ENCODE results near the gene WDR77.

DNA sequence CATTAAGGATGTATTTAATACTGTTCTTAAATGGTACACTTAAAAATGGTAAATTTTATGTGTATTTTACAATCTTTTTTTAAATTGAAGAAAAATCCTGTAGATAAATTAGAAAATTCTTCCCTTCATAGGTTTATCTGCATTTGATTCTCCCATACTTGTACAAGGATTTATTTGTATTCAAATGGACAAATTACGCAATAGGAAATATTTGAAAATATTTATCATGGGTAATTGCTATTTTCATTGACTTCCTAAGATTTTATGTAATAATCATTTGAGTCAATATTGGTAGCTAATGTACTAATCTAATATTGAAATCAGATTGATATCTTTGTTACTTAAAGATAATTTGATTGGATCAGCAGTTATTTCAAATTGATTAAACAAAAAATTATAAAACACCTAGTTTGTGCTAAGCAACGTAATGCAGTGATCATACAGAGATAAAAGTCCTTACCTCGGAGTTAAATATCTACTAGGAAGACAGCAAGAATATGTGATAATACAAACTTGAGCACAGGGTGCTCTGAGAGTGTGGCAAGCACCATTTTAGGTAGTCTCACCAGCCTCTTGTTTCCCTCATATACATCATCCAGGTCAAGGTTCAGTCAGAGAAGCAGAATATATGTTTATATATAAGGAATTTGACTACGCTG lies 13.4 kb upstream of the WDR77 start:
- no peak for TF ChIP-seq RFX5 (IDR thresholded peaks at IDR 0.05; ENCODE audit: low read depth, low read length)
- TF ChIP-seq MTA1 (CRISPR knock-in tag; IDR thresholded peaks at IDR 0.05; ENCODE audit: borderline replicate concordance): no peak
- no peak for TF ChIP-seq RAD21 (CRISPR knock-in tag; IDR thresholded peaks at IDR 0.05)
- TF ChIP-seq ZBTB3 (CRISPR knock-in tag; IDR thresholded peaks at IDR 0.05; ENCODE audit: borderline replicate concordance, low read depth): no peak
- TF ChIP-seq RELA (CRISPR knock-in tag; IDR thresholded peaks at IDR 0.05): no peak
- TF ChIP-seq, protein P1, sequence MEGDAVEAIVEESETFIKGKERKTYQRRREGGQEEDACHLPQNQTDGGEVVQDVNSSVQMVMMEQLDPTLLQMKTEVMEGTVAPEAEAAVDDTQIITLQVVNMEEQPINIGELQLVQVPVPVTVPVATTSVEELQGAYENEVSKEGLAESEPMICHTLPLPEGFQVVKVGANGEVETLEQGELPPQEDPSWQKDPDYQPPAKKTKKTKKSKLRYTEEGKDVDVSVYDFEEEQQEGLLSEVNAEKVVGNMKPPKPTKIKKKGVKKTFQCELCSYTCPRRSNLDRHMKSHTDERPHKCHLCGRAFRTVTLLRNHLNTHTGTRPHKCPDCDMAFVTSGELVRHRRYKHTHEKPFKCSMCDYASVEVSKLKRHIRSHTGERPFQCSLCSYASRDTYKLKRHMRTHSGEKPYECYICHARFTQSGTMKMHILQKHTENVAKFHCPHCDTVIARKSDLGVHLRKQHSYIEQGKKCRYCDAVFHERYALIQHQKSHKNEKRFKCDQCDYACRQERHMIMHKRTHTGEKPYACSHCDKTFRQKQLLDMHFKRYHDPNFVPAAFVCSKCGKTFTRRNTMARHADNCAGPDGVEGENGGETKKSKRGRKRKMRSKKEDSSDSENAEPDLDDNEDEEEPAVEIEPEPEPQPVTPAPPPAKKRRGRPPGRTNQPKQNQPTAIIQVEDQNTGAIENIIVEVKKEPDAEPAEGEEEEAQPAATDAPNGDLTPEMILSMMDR (CRISPR knock-in tag; IDR thresholded peaks at IDR 0.05): no peak
- TF ChIP-seq TBP (CRISPR knock-in tag; IDR thresholded peaks at IDR 0.05): no peak
- TF ChIP-seq, protein P2, sequence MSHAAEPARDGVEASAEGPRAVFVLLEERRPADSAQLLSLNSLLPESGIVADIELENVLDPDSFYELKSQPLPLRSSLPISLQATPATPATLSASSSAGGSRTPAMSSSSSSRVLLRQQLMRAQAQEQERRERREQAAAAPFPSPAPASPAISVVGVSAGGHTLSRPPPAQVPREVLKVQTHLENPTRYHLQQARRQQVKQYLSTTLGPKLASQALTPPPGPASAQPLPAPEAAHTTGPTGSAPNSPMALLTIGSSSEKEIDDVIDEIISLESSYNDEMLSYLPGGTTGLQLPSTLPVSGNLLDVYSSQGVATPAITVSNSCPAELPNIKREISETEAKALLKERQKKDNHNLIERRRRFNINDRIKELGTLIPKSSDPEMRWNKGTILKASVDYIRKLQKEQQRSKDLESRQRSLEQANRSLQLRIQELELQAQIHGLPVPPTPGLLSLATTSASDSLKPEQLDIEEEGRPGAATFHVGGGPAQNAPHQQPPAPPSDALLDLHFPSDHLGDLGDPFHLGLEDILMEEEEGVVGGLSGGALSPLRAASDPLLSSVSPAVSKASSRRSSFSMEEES (CRISPR knock-in tag; IDR thresholded peaks at IDR 0.05): no peak
- TF ChIP-seq NR3C1 (CRISPR knock-in tag; IDR thresholded peaks at IDR 0.05): no peak
- TF ChIP-seq, protein P3, sequence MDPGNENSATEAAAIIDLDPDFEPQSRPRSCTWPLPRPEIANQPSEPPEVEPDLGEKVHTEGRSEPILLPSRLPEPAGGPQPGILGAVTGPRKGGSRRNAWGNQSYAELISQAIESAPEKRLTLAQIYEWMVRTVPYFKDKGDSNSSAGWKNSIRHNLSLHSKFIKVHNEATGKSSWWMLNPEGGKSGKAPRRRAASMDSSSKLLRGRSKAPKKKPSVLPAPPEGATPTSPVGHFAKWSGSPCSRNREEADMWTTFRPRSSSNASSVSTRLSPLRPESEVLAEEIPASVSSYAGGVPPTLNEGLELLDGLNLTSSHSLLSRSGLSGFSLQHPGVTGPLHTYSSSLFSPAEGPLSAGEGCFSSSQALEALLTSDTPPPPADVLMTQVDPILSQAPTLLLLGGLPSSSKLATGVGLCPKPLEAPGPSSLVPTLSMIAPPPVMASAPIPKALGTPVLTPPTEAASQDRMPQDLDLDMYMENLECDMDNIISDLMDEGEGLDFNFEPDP (CRISPR knock-in tag; conservative IDR thresholded peaks at IDR 0.05): no peak

All from HepG2 (cell line).